ENCODE results near the gene FRRS1. TPM values are rescaled to one million over a fixed set of nuclear protein-coding genes. Genes with fewer than 3 reads are reported as not detected.

Gene FRRS1
- polyA plus RNA-seq, 1 donor (not counting 4 experiments of a cell fraction or from before 2014, with no cell fraction given): 11.2 TPM

GRCh38 chr1:99680270-99680669 lies 86.2 kb downstream of the FRRS1 start:
- TF ChIP-seq EZH2 (IDR thresholded peaks at IDR 0.05; ENCODE audit: low read length) (no peak), CTCF (optimal IDR thresholded peaks at IDR 0.05 in 1 of 3, IDR thresholded peaks at IDR 0.05 in 1 of 3, conservative IDR thresholded peaks at IDR 0.05 in 1 of 3; ENCODE audit: extremely low read depth in 1 of 3, insufficient read depth in 2 of 3, low read length in 3 of 3) (no peak)
- H3K27ac ChIP-seq (ENCODE audit: control insufficient read depth, insufficient read depth, low read length): no peak overlapping the region
- no peak overlapping the region for H3K9ac ChIP-seq (ENCODE audit: control insufficient read depth, extremely low read depth, insufficient read depth, low read length)
- H3K79me2 ChIP-seq (ENCODE audit: control insufficient read depth, insufficient read depth, low read length): no peaks in the 10 kb centered on the region
- H3K27me3 ChIP-seq (ENCODE audit: control insufficient read depth, extremely low read depth, insufficient read depth, low read length): no peaks in the 10 kb centered on the region
- DNase-seq (ENCODE audit: low read depth, low spot score) (no peak), FAIRE-seq (no peak)
- H3K36me3 ChIP-seq (ENCODE audit: control insufficient read depth in 2 of 2, extremely low read depth in 1 of 2, insufficient read depth in 2 of 2, low read length in 2 of 2): no peaks in the 10 kb centered on the region
- H3K4me3 ChIP-seq (ENCODE audit: control insufficient read depth in 2 of 3, extremely low read depth in 1 of 3, insufficient read depth in 2 of 3, low read depth in 1 of 3, low read length in 3 of 3): no peak overlapping the region
- peaks cover 4% of the 10 kb centered on the region for H3K4me1 ChIP-seq (ENCODE audit: control insufficient read depth, extremely low read depth, insufficient read depth, low read length)
- H2AFZ ChIP-seq (ENCODE audit: control insufficient read depth, low read length): no peak overlapping the region
- H3K4me2 ChIP-seq (ENCODE audit: control insufficient read depth, extremely low read depth, insufficient read depth, low read depth, low read length): no peak overlapping the region
- H3K9me3 ChIP-seq (ENCODE audit: control insufficient read depth, low read depth, low read length): no peaks in the 10 kb centered on the region
- no peaks in the 10 kb centered on the region for H4K20me1 ChIP-seq (ENCODE audit: control insufficient read depth, extremely low read depth, insufficient read depth, low read length)
- dilution Hi-C loops (cut with MboI; ENCODE audit: extremely low pct_ligation_motif_present, low sequenced_read_pairs): no loop called here
- no peaks in the 10 kb centered on the region for H3K9me1 ChIP-seq (ENCODE audit: control insufficient read depth, extremely low read depth, insufficient read depth, low read length)

- TF ChIP-seq CTCF (optimal IDR thresholded peaks at IDR 0.05 in 1 of 3, IDR thresholded peaks at IDR 0.05 in 1 of 3, conservative IDR thresholded peaks at IDR 0.05 in 1 of 3; ENCODE audit: extremely low read depth in 1 of 3, insufficient read depth in 2 of 3, low read length in 3 of 3): no peak
- TF ChIP-seq EZH2 (IDR thresholded peaks at IDR 0.05; ENCODE audit: low read length): no peak
- H3K4me1 ChIP-seq (ENCODE audit: control insufficient read depth, extremely low read depth, insufficient read depth, low read length): no peaks in the 10 kb centered on the region
- no peaks in the 10 kb centered on the region for H3K9me1 ChIP-seq (ENCODE audit: control insufficient read depth, extremely low read depth, insufficient read depth, low read length)
- no peak overlapping the region for H3K9ac ChIP-seq (ENCODE audit: control insufficient read depth, extremely low read depth, insufficient read depth, low read length)
- H3K9me3 ChIP-seq (ENCODE audit: control insufficient read depth, low read depth, low read length): no peaks in the 10 kb centered on the region
- no peak overlapping the region for H3K4me3 ChIP-seq (ENCODE audit: control insufficient read depth in 2 of 3, extremely low read depth in 1 of 3, insufficient read depth in 2 of 3, low read depth in 1 of 3, low read length in 3 of 3)
- no peaks in the 10 kb centered on the region for H3K79me2 ChIP-seq (ENCODE audit: control insufficient read depth, insufficient read depth, low read length)
- no peak overlapping the region for H3K27ac ChIP-seq (ENCODE audit: control insufficient read depth, insufficient read depth, low read length)
- H3K4me2 ChIP-seq (ENCODE audit: control insufficient read depth, extremely low read depth, insufficient read depth, low read depth, low read length): no peak overlapping the region
- dilution Hi-C loops (cut with MboI; ENCODE audit: extremely low pct_ligation_motif_present, low sequenced_read_pairs): no loop called here
- H3K36me3 ChIP-seq (ENCODE audit: control insufficient read depth in 2 of 2, extremely low read depth in 1 of 2, insufficient read depth in 2 of 2, low read length in 2 of 2): no peaks in the 10 kb centered on the region
- FAIRE-seq: peak; percentile 80
- no peaks in the 10 kb centered on the region for H3K27me3 ChIP-seq (ENCODE audit: control insufficient read depth, extremely low read depth, insufficient read depth, low read length)
- no peak overlapping the region for H2AFZ ChIP-seq (ENCODE audit: control insufficient read depth, low read length)
- DNase-seq (ENCODE audit: low read depth, low spot score): no peak
- H4K20me1 ChIP-seq (ENCODE audit: control insufficient read depth, extremely low read depth, insufficient read depth, low read length): no peaks in the 10 kb centered on the region
Observed at GRCh38 chr1:99677416-99677815, 89.0 kb downstream of the FRRS1 start.
